Stimulated activated CD8-positive, alpha-beta memory T cell treated with anti-CD3 and anti-CD28 coated beads, Interleukin-12 subunit alpha, Interleukin-12 subunit beta, amount 100 ng/mL, for 1 hour (primary cell): Measurements from ENCODE around the gene TEFM.
"Not testable (repeated sequence)": the region's sequence is repeated elsewhere in the genome, so short reads cannot be mapped to it uniquely, and the experiment has no call there.

ENCODE experiments used
- DNase-seq: peaks from one replicate; pipeline ENCODE4 v3.0.0-alpha.2; 2020; ENCODE audit warnings: low read depth

Gene TEFM

DNA sequence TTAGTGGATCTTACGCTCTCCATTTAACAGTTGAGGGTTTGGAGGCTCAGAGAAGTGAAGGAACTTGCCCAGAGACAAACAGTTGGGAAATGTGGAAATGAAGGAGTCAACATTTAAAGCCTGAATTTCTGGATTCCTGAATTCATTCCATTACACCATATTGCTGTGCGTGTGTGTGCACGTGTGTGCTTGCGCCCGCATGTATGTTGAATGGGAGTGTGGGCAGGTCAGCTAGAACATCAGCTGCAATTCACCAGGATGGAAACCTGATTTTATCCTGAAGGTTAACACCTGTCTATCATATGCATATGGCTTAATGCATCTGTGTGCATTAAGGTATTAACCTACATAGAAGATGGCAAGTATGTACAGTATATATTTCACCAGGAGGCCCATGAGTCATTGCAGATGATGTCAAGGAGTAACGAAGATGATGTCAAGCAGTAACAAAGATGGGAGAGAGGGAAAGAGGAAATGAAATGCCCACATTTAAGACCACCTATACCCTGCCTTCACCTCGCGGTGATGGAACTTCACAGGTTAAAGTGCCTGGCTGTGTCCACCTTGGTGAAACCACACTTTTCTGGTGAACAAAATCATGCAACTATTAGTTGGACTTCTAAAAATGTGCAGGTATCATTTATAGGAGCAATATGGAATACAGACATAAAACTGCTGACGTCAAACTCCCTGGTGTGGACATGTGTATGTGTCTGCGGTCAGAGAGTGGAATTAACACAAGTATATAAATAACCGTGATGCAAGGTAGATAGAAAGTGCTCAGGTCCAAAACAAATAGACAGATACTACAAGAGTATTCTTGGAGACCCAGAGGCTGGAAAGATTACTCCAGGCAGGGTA, 14.9 kb upstream of the TEFM start:
- no peak for DNase-seq

- no peak for DNase-seq
Observed at GRCh38 chr17:30920282-30920681, 14.2 kb upstream of the TEFM start.

DNA sequence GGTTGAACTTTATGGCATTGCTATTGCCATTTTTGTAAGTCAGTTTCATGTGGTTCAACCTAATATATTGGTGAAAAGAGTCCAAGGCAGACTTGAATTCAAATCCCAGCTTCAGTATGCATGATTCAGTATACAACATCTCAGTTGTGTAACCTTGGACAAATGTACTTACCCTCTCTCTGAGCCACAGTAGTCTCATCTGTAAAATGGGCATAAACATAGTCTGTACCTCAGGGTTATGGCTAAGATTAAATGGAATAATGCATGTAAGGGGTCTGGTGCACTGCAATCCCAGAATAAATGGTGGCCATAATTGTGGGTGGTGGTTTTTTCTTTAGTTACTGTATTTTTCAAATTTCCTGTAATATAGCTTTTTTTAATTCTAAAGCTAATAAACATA, 11.0 kb upstream of the TEFM start:
- DNase-seq: no peak

DNA sequence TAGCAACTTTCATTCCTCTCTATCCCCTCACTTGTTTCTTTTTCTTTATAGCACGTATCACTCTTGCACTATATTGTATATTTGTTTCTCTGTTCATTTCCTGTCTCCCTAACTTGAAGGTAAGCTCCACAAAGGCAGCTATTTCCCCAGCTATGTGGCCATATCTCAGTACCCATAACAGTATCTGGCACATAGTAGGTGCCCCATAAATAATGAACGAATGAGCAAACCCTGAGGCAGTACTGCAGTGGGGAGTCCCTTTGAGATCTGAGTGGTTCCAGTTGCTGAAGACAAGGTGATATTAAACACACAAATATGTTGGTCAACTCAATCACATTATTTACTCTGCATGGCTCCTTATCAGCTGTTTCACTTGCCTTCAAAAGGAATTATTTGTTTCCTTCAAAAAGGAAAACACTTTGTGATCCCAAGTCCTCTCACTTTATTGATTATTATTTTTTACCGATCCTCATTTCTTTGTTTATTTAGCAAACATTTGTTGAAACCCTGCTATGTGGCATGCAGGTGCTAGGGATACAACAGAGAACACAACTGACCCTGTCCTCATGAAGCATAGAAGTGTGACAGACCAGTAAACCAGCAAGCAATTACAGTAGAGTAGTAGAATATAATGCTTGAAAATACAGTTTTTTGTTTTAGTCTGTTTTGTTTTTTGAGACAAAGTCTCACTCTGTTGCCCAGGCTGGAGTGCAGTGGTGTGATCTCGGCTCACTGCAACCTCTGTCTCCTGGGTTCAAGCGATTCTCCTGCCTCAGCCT, 10.0 kb upstream of the TEFM start:
- no peak for DNase-seq

GRCh38 chr17:30913955-30914354, 7.9 kb upstream of the TEFM start:
- no peak for DNase-seq

DNA sequence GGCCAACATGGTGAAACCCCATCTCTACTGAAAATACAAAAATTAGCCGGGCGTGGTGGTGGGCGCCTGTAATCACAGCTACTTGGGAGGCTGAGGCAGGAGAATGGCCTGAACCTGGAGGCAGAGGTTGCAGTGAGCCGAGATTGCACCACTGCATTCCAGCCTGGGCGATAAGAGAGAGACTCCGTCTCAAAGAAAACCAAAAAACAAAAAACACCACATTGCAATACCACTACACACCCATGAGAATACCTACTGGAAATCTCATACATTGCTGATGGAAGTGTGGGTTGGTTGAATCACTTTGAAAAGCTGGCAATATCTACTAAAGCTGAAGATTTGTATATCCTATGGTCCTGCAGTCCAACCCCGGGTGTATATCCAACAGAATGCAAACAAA, 4.1 kb upstream of the TEFM start:
- not testable (repeated sequence) for DNase-seq

- no peak for DNase-seq
Observed at GRCh38 chr17:30908717-30909420, 2.8 kb upstream of the TEFM start.

GRCh38 chr17:30905742-30906100, 317 bp downstream of the TEFM start:
- DNase-seq: no peak

DNA sequence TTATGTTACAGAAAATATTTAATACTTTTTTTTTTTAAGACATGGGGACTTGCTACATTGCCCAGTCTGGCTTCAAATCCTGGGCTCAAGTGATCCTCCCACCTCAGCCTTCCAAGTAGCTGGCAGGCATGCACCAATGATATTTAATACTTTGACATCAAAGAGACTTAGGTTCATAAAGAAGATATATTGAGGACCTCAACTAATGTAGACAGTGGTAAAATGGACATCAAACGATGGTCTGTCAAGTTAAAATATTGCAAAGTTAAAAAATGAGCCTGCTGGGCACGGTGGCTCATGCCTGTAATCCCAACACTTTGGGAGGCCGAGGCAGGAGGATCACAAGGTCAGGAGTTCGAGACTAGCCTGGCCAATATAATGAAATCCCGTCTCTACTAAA, 8.7 kb downstream of the TEFM start:
- DNase-seq: no peak

GRCh38 chr17:30894236-30894635, 11.8 kb downstream of the TEFM start:
- DNase-seq: no peak

DNA sequence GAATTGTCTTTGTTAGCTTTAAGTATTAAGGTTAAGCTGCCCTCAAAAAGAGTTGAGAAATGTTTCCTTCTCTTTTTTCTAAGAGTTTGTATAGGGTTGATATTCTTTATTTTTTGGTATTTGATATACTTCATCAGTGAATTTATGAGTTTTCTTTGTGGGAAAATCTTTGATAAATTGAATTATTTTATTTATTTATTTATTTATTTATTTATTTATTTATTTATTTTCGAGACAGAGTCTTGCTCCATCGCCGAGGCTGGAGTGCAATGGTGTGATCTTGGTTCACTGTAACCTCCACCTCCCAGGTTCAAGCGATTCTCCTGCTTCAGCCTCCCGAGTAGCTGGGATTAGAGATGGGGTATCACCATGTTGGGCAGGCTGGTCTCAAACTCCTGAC, 19.9 kb downstream of the TEFM start:
- no peak for DNase-seq

- DNase-seq: no peak
Observed at GRCh38 chr17:30869005-30869404, 37.0 kb downstream of the TEFM start.

GRCh38 chr17:30864636-30865035, 41.4 kb downstream of the TEFM start:
- no peak for DNase-seq

- DNase-seq: no peak
Observed at GRCh38 chr17:30858556-30859250, 47.3 kb downstream of the TEFM start.

- DNase-seq: no peak
Observed at GRCh38 chr17:30854146-30854545, 51.9 kb downstream of the TEFM start.
